PFSK-1 (cell line): ENCODE measurements around the gene ZDHHC15.

Experiments
- FOXP2 ChIP-seq: optimal IDR thresholded peaks from 2 replicates; pipeline ENCODE3; 2011; ENCODE audit warnings: borderline replicate concordance, control low read depth, inconsistent platforms; ENCODE audit not compliant: insufficient read depth; ENCODE audit errors: extremely low read length, extremely low read depth
- POLR2AphosphoS5 ChIP-seq: IDR thresholded peaks from 2 replicates; pipeline ENCODE4 v1.6.1; 2012; ENCODE audit warnings: low read depth, mild to moderate bottlenecking, control low read depth, low read length, moderate library complexity
- REST ChIP-seq, 2 experiments: IDR thresholded peaks; 2 replicates each; pipeline versions ENCODE4 v1.6.1 to v1.8.0; 2011 to 2012; ENCODE audit warnings: low read depth in 2 of 2, low read length in 2 of 2, control low read depth in 1 of 2, inconsistent platforms in 1 of 2, mild to moderate bottlenecking in 1 of 2, moderate library complexity in 1 of 2; ENCODE audit not compliant: insufficient read depth in 1 of 2
- SIN3A ChIP-seq: IDR thresholded peaks from 2 replicates; pipeline ENCODE4 v1.6.1; 2012; ENCODE audit warnings: mild to moderate bottlenecking, low read length, moderate library complexity, borderline replicate concordance; ENCODE audit not compliant: insufficient read depth
- TAF1 ChIP-seq: IDR thresholded peaks from 2 replicates; pipeline ENCODE4 v1.6.1; 2012; ENCODE audit warnings: low read length, control low read depth, borderline replicate concordance; ENCODE audit not compliant: insufficient read depth

ZDHHC15 gene

GRCh38 chrX:75365243-75365975, 157.4 kb downstream of the ZDHHC15 start:
- TF ChIP-seq SIN3A (no peak), FOXP2 (no peak), REST (IDR thresholded peaks at IDR 0.05; ENCODE audit: insufficient read depth in 1 of 2, low read depth in 2 of 2, low read length in 2 of 2) (no peak), POLR2AphosphoS5 (no peak), TAF1 (no peak)

GRCh38 chrX:75361788-75362187, 161.0 kb downstream of the ZDHHC15 start:
- TF ChIP-seq TAF1 (no peak), REST (IDR thresholded peaks at IDR 0.05; ENCODE audit: insufficient read depth in 1 of 2, low read depth in 2 of 2, low read length in 2 of 2) (no peak), SIN3A (no peak)

GRCh38 chrX:75337525-75337924, 185.3 kb downstream of the ZDHHC15 start:
- TF ChIP-seq SIN3A, result no peak
- no peak for TF ChIP-seq FOXP2
- no peak for TF ChIP-seq TAF1
- no peak for TF ChIP-seq REST (IDR thresholded peaks at IDR 0.05; ENCODE audit: insufficient read depth in 1 of 2, low read depth in 2 of 2, low read length in 2 of 2)
- TF ChIP-seq POLR2AphosphoS5, result no peak

- no peak for TF ChIP-seq REST (IDR thresholded peaks at IDR 0.05; ENCODE audit: insufficient read depth in 1 of 2, low read depth in 2 of 2, low read length in 2 of 2)
- no peak for TF ChIP-seq TAF1
- no peak for TF ChIP-seq SIN3A
- TF ChIP-seq FOXP2, result no peak
- no peak for TF ChIP-seq POLR2AphosphoS5
Observed at GRCh38 chrX:75335127-75335458, 187.7 kb downstream of the ZDHHC15 start.

- TF ChIP-seq FOXP2 (no peak), SIN3A (no peak), POLR2AphosphoS5 (no peak), REST (IDR thresholded peaks at IDR 0.05; ENCODE audit: insufficient read depth in 1 of 2, low read depth in 2 of 2, low read length in 2 of 2) (no peak), TAF1 (no peak)
Observed at GRCh38 chrX:75327607-75328006, 195.2 kb downstream of the ZDHHC15 start.
